Measurements from ENCODE around the gene HLA-F.

Gene HLA-F

GRCh38 chr6:29724937-29725869, 2.0 kb downstream of the HLA-F start:
- DNase-seq: no peak

DNA sequence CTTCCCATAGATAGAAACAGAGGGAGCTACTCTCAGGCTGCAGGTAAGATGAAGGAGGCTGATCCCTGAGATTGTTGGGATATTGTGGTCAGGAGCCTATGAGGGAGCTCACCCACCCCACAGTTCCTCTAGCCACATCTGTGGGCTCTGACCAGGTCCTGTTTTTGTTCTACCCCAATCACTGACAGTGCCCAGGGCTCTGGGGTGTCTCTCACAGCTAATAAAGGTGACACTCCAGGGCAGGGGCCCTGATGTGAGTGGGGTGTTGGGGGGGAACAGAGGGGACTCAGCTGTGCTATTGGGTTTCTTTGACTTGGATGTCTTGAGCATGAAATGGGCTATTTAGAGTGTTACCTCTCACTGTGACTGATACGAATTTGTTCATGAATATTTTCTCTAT, 2.8 kb downstream of the HLA-F start:
- DNase-seq: no peak

GRCh38 chr6:29726571-29727194, 3.4 kb downstream of the HLA-F start:
- no peak for DNase-seq

- DNase-seq: no peak
Measured at GRCh38 chr6:29727637-29728036, 4.4 kb downstream of the HLA-F start.

DNA sequence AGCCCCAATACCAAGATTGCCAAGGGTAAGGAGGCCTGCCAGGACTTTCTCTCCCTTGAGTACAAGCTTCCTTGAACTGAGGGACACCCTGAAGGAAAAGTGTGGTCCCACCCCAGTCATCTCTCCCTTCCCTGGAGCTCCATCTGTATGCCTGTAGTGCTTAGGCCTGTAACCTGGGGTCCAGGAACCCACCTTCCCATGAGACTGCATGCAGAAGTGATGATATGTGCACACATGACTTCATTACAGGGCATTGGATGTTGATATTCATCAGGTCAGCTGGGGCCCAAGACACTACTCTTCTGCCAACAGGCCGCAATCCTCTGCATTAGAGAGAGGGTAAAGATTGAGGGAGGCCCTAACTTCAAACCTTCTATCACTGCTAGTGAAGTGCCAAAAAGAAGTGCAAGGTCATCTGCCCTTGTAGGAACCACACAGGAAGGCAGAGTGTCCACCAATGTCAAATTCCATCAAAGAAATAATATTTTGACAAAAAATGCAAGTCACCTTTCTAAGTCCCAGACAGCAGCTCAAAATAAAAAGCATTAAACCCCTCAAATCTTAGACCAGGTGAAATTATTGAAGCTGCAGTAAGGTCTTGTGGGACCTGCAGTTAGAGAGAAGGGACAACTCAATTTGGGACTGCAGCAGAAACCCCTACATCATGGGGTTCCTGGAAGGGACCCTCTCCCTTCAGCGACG, 5.1 kb downstream of the HLA-F start:
- DNase-seq: no peak

- no peak for DNase-seq
Measured at GRCh38 chr6:29728875-29729270, 5.6 kb downstream of the HLA-F start.

GRCh38 chr6:29729774-29730328, 6.6 kb downstream of the HLA-F start:
- no peak for DNase-seq

DNA sequence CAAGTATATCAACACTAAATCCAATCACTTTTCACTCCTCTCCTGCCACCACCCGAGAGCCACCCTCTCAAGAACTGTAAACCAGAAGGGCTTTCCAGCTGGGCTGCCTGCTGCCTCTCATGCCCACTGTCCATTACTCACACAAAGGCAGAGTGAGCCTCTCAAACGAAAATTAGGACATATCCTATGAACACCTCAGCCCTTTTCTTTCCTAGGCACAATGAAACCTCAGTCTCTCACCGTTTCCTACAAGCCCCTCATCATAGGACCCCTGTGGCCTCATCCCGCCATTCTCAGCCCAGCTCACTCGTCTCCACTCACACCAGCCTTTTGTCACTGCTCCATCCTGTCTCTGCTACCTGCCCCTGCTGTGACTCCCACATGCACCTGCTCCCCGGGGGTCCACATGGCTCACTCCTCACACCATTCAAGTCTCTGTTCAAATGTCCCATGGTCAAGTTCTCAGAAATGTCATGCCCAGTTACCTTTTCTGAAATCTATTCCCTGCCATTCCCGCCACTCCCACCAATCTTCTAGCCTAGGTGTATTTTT, 7.4 kb downstream of the HLA-F start:
- no peak for DNase-seq

GRCh38 chr6:29731281-29731680, 8.0 kb downstream of the HLA-F start:
- DNase-seq: no peak

GRCh38 chr6:29733057-29733456, 9.8 kb downstream of the HLA-F start:
- DNase-seq: no peak

- no peak for DNase-seq
Measured at GRCh38 chr6:29734046-29735018, 11.1 kb downstream of the HLA-F start.

GRCh38 chr6:29736563-29736962, 13.3 kb downstream of the HLA-F start:
- DNase-seq: no peak

DNA sequence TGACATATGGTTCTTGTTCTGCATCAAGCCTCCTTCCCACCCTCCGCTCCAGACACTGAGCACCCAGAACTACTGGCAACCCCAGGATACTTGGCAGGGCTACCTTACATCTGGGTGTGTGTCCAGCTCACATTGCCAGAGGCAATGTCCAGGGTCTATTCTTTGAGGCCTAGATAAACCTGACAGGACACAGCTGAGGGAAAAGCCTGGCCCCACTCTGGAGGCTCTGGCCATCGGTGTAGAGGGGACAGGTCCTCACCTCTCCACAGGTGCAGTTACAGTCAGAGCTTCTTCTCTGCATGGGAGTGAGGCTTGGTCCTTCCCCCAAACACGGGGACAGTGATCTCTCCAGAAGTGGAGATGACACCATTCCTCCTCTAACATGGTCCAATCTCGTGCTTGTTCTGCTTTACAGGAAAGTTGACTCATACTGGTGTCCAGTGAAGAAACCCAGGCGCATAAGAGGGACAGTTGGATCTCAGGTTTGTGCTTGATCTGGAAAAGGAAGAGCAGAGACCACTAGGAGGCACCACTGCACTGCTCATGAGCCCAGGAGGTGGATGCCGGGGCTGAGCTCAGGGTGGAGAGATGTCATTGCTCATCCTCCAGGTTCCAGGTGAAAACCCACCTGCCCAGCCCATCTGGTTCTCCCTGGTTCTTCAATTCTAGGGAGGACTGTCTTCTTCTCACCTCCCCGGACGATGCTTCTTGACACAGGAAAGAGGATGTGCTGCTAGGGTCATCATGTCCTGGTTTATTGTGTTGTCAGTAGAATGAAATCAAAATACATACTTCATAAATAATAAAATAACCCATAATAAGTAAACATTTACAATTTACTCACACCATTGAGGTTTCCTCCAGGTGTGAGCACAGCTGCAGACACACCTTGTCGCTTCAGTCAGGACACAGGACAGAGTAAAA, 14.7 kb downstream of the HLA-F start:
- DNase-seq: peak; percentile 22

DNA sequence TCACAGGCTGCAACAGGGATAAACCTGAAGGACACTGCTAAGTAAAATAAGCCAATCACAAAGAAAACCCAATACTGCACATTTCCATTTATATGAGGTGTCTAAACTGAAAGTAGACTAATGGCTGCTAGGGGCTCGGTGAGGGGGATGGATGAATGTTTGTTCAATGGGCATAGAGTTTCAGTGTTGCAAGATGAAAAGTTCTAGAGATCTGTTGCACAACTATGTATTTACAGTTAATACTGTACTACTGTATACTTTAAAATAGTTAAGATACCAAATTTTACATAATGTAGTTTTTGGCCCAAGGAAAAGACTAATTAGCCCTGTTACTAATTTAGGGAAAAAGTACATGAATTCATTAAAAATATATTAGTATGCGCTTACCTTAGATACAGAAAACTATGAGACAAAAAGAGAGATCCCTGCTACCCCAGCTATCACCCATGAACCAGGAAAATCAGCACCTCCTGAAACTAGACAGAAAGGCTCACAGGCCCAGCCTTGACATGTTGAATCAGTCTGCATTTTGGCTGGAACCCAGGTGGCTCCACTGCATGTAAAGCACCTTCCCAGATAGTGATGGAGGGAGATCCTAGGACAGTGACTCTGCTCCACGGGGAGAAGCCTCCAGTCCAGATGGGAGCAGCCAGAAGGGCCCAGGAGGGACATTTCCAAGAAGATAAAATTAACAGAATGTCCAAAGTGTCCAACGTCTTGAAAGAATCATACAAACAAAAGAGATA, 16.1 kb downstream of the HLA-F start:
- DNase-seq: no peak

- DNase-seq: no peak
Measured at GRCh38 chr6:29739882-29740261, 16.6 kb downstream of the HLA-F start.

DNA sequence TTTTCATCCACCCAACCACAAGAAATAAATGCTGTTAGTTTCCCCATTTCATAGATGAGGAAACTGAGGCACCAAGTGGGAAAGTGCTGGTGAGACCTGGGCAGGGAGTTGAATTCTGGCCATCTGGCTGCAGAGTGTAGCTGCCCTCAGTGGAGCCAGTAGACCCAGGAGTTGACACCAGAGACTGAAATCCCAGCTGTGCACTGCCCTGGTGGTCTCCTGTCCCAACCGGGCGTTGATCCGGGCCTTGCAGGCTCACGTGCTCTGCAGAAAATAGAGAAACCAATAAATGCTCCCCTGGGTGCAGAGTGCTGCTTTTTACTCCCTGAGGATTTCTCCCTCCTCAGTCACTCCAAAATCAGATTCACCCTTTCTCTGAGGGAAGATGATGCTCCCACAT, 18.4 kb downstream of the HLA-F start:
- DNase-seq: no peak

DNA sequence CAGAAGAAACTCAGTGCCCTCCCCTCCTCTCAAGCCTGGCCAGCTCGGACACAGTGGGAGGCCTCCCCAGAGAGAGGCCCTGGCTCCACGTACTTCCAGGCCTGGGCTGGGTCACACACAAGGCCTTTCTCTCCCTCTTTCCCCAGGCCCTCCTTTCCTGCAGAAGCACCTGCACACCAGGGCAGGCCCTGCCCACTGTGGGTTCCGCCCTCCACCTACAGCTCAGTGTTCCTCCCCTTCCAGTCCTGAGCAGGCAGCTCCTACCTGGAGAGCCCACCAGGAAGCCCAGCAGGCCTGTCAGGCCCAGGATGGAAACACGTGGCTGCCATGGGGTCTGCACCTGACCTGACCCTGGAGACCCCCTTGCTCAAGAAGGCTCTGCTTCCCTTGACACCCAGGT, 18.9 kb downstream of the HLA-F start:
- DNase-seq: no peak

GRCh38 chr6:29743025-29743424, 19.8 kb downstream of the HLA-F start:
- no peak for DNase-seq

DNA sequence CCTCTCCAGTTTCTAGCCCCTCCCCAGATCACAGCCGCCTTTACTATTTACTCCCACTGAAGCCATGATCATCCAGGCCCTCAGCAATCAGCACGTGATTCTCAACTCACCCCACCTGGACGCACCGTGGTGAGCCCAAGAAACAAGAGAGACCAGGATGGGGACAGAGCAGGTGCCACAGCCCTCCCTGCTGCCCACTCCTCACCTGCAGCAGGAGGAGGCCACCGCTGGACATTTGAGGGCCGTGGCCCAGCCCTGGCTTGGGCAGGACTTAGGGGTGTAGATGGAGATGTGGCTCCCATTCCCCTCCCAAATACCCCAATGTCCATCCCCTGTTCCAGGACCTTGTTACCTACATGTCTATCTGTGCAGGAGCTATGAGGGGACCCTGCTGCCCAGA, 20.3 kb downstream of the HLA-F start:
- no peak for DNase-seq

DNA sequence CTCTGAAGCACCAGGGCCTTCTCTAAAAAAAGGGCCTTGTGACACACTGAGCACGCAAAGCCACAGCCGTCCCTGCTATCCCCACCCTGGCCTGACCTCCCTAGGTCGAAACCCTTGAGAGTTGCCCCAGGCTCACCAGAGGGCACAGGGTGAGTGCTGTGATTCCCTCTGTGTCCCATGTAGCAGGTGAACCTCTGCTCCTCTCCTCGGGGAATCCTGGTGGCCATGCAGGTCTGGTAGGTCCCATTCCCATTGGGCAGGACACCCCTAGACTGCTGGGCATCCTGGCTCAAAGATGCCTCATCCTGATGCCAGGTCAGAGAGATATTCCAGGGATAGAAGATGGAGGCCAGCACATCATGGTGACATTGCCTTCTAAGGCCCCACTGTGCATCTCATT, 20.9 kb downstream of the HLA-F start:
- DNase-seq: no peak

Data from NCI-H2227 treated with DMSO at 0.1 percent for 48 hours (cell line).